GM18505 (cell line): Measurements from ENCODE around the gene TMEM61.
"Not testable (repeated sequence)": the region's sequence is repeated elsewhere in the genome, so short reads cannot be mapped to it uniquely, and the experiment has no call there.

Experiments used
- ATAC-seq: cut with Tn5 transposase; IDR thresholded peaks from one replicate; pipeline ENCODE4 v1.9.1; 2021; ENCODE audit not compliant: unreplicated experiment
- POLR2A ChIP-seq: IDR thresholded peaks from 4 replicates; pipeline ENCODE4 v1.6.1; 2011; ENCODE audit warnings: borderline replicate concordance; ENCODE audit not compliant: insufficient read depth, insufficient read length; ENCODE audit errors: extremely low read depth

The TMEM61 gene

GRCh38 chr1:55012661-55013060 lies 32.2 kb downstream of the TMEM61 start:
- TF ChIP-seq POLR2A, result no peak
- ATAC-seq, result no peak

- ATAC-seq, result no peak
- no peak for TF ChIP-seq POLR2A
Measured at GRCh38 chr1:55015123-55015522, 34.7 kb downstream of the TMEM61 start.

- TF ChIP-seq POLR2A, result no peak
- ATAC-seq, result no peak
Measured at GRCh38 chr1:55015731-55016620, 35.5 kb downstream of the TMEM61 start.

GRCh38 chr1:55018395-55018794 lies 38.0 kb downstream of the TMEM61 start:
- no peak for TF ChIP-seq POLR2A
- no peak for ATAC-seq

- TF ChIP-seq POLR2A, result no peak
- ATAC-seq, result peak; percentile 68
Measured at GRCh38 chr1:55021942-55022546, 41.6 kb downstream of the TMEM61 start.

- ATAC-seq, result not testable (repeated sequence)
Measured at GRCh38 chr1:55024163-55024562, 43.7 kb downstream of the TMEM61 start.

- not testable (repeated sequence) for ATAC-seq
Measured at GRCh38 chr1:55026682-55027081, 46.3 kb downstream of the TMEM61 start.

- not testable (repeated sequence) for ATAC-seq
Measured at GRCh38 chr1:55031098-55031497, 50.7 kb downstream of the TMEM61 start.

GRCh38 chr1:55033265-55033614 lies 52.8 kb downstream of the TMEM61 start:
- TF ChIP-seq POLR2A, result no peak
- no peak for ATAC-seq

GRCh38 chr1:55034476-55035133 lies 54.2 kb downstream of the TMEM61 start:
- ATAC-seq, result no peak
- no peak for TF ChIP-seq POLR2A

GRCh38 chr1:55035904-55036303 lies 55.5 kb downstream of the TMEM61 start:
- TF ChIP-seq POLR2A, result no peak
- ATAC-seq, result no peak

- ATAC-seq, result no peak
- TF ChIP-seq POLR2A, result no peak
Measured at GRCh38 chr1:55037733-55038551, 57.5 kb downstream of the TMEM61 start.

GRCh38 chr1:55038552-55038838 lies 58.1 kb downstream of the TMEM61 start:
- no peak for TF ChIP-seq POLR2A
- ATAC-seq, result no peak

GRCh38 chr1:55038974-55039341 lies 58.5 kb downstream of the TMEM61 start:
- TF ChIP-seq POLR2A, result no peak
- ATAC-seq, result no peak
